Gastrocnemius medialis (tissue), 4 donors: ENCODE results near the gene KLHL25.

ENCODE experiments used
- CTCF ChIP-seq, 5 experiments: fragments of 450-650 bp in 3 of 5; fragments of 200-600 bp in 2 of 5; sonication (generic) in 2 of 5; IDR thresholded peaks in 4 of 5; conservative IDR thresholded peaks in 1 of 5; 1 replicate in 4 of 5; 2 replicates in 1 of 5; pipeline ENCODE4 v1.5.1; 2016 to 2019; ENCODE audit warnings: antibody characterized with exemption in 5 of 5, mild to moderate bottlenecking in 3 of 5, moderate library complexity in 3 of 5
- POLR2A ChIP-seq, 2 donors: fragments of 450-650 bp; IDR thresholded peaks; one replicate each; pipeline ENCODE4 v1.6.1; 2017; ENCODE audit warnings: antibody characterized with exemption in 2 of 2, mild to moderate bottlenecking in 2 of 2, moderate library complexity in 2 of 2

- TF ChIP-seq POLR2A (IDR thresholded peaks at IDR 0.05), result no peak
- TF ChIP-seq CTCF (IDR thresholded peaks at IDR 0.05 in 4 of 5, conservative IDR thresholded peaks at IDR 0.05 in 1 of 5), result no peak
These were observed 33.4 kb upstream of the KLHL25 start for GRCh38 chr15:85828126-85828525.
